ENCODE data around the gene KRTAP5-9.

The KRTAP5-9 gene

GRCh38 chr11:71542382-71542781, 5.8 kb upstream of the KRTAP5-9 start:
- no peak for TF ChIP-seq CTCF (IDR thresholded peaks at IDR 0.05; ENCODE audit: control extremely low read depth, extremely low read depth, low read depth, missing control alignments)
- CTCF ChIA-PET: interaction anchor here (1.2 to 2.7 kb wide), 2 partner anchors 21 to 38 kb away, joined by 5 to 13 read pairs; no protein-coding TSS in a partner anchor
- no peak for DNase-seq (ENCODE audit: extremely low spot score)
- POLR2A ChIA-PET: no interaction called here

GRCh38 chr11:71542879-71543777, 5.1 kb upstream of the KRTAP5-9 start:
- DNase-seq (ENCODE audit: extremely low spot score): no peak
- ChIA-PET CTCF (interaction anchor here (1.2 to 2.7 kb wide), 2 partner anchors 20 to 37 kb away, joined by 5 to 13 read pairs; no protein-coding TSS in a partner anchor), POLR2A (no interaction called here)
- no peak for TF ChIP-seq CTCF (IDR thresholded peaks at IDR 0.05; ENCODE audit: control extremely low read depth, extremely low read depth, low read depth, missing control alignments)

GRCh38 chr11:71543866-71544265, 4.4 kb upstream of the KRTAP5-9 start:
- POLR2A ChIA-PET: no interaction called here
- TF ChIP-seq CTCF (IDR thresholded peaks at IDR 0.05; ENCODE audit: control extremely low read depth, extremely low read depth, low read depth, missing control alignments): no peak
- CTCF ChIA-PET: interaction anchor here (2.7 kb wide), 1 partner anchor 19 kb away, joined by 13 read pairs; no protein-coding TSS in a partner anchor
- no peak for DNase-seq (ENCODE audit: extremely low spot score)

GRCh38 chr11:71544525-71545214, 3.5 kb upstream of the KRTAP5-9 start:
- ChIA-PET POLR2A (no interaction called here), CTCF (no interaction called here)
- no peak for DNase-seq (ENCODE audit: extremely low spot score)
- no peak for TF ChIP-seq CTCF (IDR thresholded peaks at IDR 0.05; ENCODE audit: control extremely low read depth, extremely low read depth, low read depth, missing control alignments)

GRCh38 chr11:71545405-71545966, 2.7 kb upstream of the KRTAP5-9 start:
- DNase-seq (ENCODE audit: extremely low spot score): no peak
- no peak for TF ChIP-seq CTCF (IDR thresholded peaks at IDR 0.05; ENCODE audit: control extremely low read depth, extremely low read depth, low read depth, missing control alignments)
- POLR2A ChIA-PET: no interaction called here
- CTCF ChIA-PET: interaction anchor here (1.5 kb wide), 1 partner anchor 11 kb away, joined by 4 read pairs; no protein-coding TSS in a partner anchor

- ChIA-PET POLR2A (no interaction called here), CTCF (interaction anchor here (2.9 kb wide), 1 partner anchor 14 kb away, joined by 18 read pairs; no protein-coding TSS in a partner anchor)
These were observed 514 bp downstream of the KRTAP5-9 start for GRCh38 chr11:71548716-71549151.

More at GRCh38 chr11:71548716-71549151, 514 bp downstream of the KRTAP5-9 start:
- TF ChIP-seq CTCF (IDR thresholded peaks at IDR 0.05; ENCODE audit: control extremely low read depth, extremely low read depth, low read depth, missing control alignments): no peak
- DNase-seq (ENCODE audit: extremely low spot score): no peak
